Kidney epithelial cell (primary cell): ENCODE data around the gene CFAP52. TPM values are rescaled to one million over a fixed set of nuclear protein-coding genes. Genes with fewer than 3 reads are reported as not detected.
"Not testable (repeated sequence)": the region's sequence is repeated elsewhere in the genome, so short reads cannot be mapped to it uniquely, and the experiment has no call there.

Source experiments
- DNase-seq: peaks from one replicate; pipeline ENCODE4 v3.0.0-alpha.2; 2010; ENCODE audit warnings: low read depth
- H3K27me3 ChIP-seq: 2 replicates; pipeline ENCODE4 v1.6.0; 2011; ENCODE audit warnings: low read length; ENCODE audit not compliant: control insufficient read depth, insufficient read depth
- H3K36me3 ChIP-seq: 2 replicates; pipeline ENCODE4 v1.5.1; 2011; ENCODE audit warnings: low read length; ENCODE audit not compliant: control insufficient read depth, insufficient read depth
- H3K4me3 ChIP-seq: 2 replicates; pipeline ENCODE4 v1.5.1; 2011; ENCODE audit warnings: low read depth, mild to moderate bottlenecking, control low read depth, low read length
- CTCF ChIP-seq: IDR thresholded peaks from 2 replicates; pipeline ENCODE4 v1.5.1; 2011; ENCODE audit warnings: mild to moderate bottlenecking, moderate library complexity, low read length, control low read depth, inconsistent platforms; ENCODE audit not compliant: insufficient read depth, poor library complexity, severe bottlenecking
- total RNA-seq: library from RNA; depleted of rRNA; stranded (reverse); fragments of >200 nt; gene quantifications from 2 replicates; pipeline ENCODE4 v1.2.3, GENCODE V29; 2015

Gene CFAP52
- total RNA-seq, 1 donor from 2014 or later, result not detected

- no peak for TF ChIP-seq CTCF
- Histone ChIP-seq H3K36me3 (no peaks in the 10 kb centered on the region), H3K4me3 (no peak overlapping the region), H3K27me3 (no peaks in the 10 kb centered on the region)
- DNase-seq, result no peak
These were observed 58.9 kb downstream of the CFAP52 start for GRCh38 chr17:9635340-9635739.

GRCh38 chr17:9636501-9636900 is 60.1 kb downstream of the CFAP52 start:
- no peaks in the 10 kb centered on the region for H3K36me3 ChIP-seq
- TF ChIP-seq CTCF, result no peak
- no peak for DNase-seq

DNA sequence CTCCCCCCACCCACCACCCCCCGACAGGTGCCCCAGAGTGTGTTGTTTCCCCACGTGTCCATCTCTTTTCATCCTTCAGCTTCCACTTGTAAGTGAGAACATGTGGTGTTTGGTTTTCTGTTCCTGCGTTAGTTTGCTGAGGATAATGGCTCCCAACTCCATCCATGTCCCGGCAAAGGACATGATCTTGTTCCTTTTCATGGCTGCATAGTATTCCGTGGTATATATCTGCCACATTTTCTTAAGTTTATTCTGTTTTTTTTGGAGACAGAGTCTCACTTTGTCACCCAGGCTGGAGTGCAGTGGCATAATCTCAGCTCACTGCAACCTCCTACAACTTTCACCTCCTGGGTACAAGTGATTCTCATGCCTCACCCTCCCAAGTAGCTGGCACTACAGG is 63.9 kb downstream of the CFAP52 start:
- not testable (repeated sequence) for DNase-seq, H3K4me3 ChIP-seq, H3K36me3 ChIP-seq, H3K27me3 ChIP-seq

More at GRCh38 chr17:9636501-9636900, 60.1 kb downstream of the CFAP52 start:
- no peaks in the 10 kb centered on the region for H3K27me3 ChIP-seq
- H3K4me3 ChIP-seq, result no peak overlapping the region

GRCh38 chr17:9643611-9644010 is 67.2 kb downstream of the CFAP52 start:
- no peak for TF ChIP-seq CTCF
- Histone ChIP-seq H3K4me3 (no peak overlapping the region), H3K36me3 (no peaks in the 10 kb centered on the region), H3K27me3 (no peaks in the 10 kb centered on the region)
- no peak for DNase-seq

GRCh38 chr17:9644910-9645751 is 68.7 kb downstream of the CFAP52 start, which contains the start of gene USP43:
TSS of gene USP43 (plus strand) at chr17:9645517. CDS start at chr17:9645633, 116 bp downstream.
- H3K4me3 ChIP-seq, result peak within 1 kb of the TSS; percentile 77
- no peaks in the 10 kb centered on the region for H3K36me3 ChIP-seq
- no peaks in the 10 kb centered on the region for H3K27me3 ChIP-seq
- no peak for TF ChIP-seq CTCF
- no peak for DNase-seq

DNA sequence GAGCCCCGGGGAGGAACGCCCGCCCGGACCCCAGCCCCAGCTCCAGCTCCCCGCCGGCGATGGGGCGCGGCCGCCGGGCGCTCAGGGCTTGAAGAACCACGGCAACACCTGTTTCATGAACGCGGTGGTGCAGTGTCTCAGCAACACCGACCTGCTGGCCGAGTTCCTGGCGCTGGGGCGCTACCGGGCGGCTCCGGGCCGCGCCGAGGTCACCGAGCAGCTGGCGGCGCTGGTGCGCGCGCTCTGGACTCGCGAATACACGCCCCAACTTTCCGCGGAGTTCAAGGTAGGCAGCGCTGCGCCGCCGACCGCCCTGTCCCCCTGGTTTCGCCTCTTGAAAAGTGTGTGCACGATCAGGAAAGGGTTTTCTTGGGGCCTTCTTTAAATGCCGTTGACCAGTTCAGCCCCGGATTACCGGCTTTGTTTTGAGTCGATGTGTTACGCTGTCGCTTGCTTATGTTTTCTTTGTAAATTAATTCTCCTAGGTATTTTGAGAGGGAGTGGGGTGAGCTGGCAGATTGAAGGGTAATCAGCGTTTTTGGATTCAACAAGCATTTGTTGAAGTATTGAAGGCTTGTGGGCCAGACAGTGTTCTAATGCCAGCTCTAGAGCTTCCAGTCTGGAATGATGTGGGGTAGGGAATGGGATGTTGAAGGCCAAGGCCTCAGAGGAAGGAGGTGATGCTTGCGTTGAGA is 69.6 kb downstream of the CFAP52 start:
- no peak for TF ChIP-seq CTCF
- H3K4me3 ChIP-seq, result peak overlapping the region; percentile 77
- no peak for DNase-seq
- H3K27me3 ChIP-seq, result no peaks in the 10 kb centered on the region
- H3K36me3 ChIP-seq, result no peaks in the 10 kb centered on the region
